Nephron (organoid): ENCODE data around the gene SCGN.

Source experiments
- H3K27ac Mint-ChIP-seq, 3 experiments: 2 replicates each; pipeline ENCODE4 v1.8.0; 2020; ENCODE audit warnings: mixed read lengths in 3 of 3, mild to moderate bottlenecking in 2 of 3, moderate library complexity in 1 of 3
- H3K27me3 Mint-ChIP-seq: 2 replicates; pipeline ENCODE4 v1.8.0; 2021; ENCODE audit warnings: low read depth, mild to moderate bottlenecking, moderate library complexity, mixed read lengths
- H3K36me3 Mint-ChIP-seq: 2 replicates; pipeline ENCODE4 v1.8.0; 2020; ENCODE audit warnings: low read depth, mixed read lengths
- H3K4me1 Mint-ChIP-seq: 2 replicates; pipeline ENCODE4 v1.8.0; 2020; ENCODE audit warnings: mixed read lengths
- H3K4me3 Mint-ChIP-seq, 3 experiments: 2 replicates each; pipeline ENCODE4 v1.8.0; 2020; ENCODE audit warnings: mild to moderate bottlenecking in 3 of 3, mixed read lengths in 3 of 3, moderate library complexity in 2 of 3
- H3K9me3 Mint-ChIP-seq: 2 replicates; pipeline ENCODE4 v1.8.0; 2020; ENCODE audit warnings: mixed read lengths
- TF ChIP-seq, protein P1 (sequence below), 3 experiments: fragments of 200-600 bp; sonication (generic); IDR thresholded peaks; one replicate each; pipeline ENCODE4 v1.5.0; 2021; ENCODE audit warnings: antibody characterized with exemption in 3 of 3; ENCODE audit not compliant: unreplicated experiment in 3 of 3

SCGN gene

DNA sequence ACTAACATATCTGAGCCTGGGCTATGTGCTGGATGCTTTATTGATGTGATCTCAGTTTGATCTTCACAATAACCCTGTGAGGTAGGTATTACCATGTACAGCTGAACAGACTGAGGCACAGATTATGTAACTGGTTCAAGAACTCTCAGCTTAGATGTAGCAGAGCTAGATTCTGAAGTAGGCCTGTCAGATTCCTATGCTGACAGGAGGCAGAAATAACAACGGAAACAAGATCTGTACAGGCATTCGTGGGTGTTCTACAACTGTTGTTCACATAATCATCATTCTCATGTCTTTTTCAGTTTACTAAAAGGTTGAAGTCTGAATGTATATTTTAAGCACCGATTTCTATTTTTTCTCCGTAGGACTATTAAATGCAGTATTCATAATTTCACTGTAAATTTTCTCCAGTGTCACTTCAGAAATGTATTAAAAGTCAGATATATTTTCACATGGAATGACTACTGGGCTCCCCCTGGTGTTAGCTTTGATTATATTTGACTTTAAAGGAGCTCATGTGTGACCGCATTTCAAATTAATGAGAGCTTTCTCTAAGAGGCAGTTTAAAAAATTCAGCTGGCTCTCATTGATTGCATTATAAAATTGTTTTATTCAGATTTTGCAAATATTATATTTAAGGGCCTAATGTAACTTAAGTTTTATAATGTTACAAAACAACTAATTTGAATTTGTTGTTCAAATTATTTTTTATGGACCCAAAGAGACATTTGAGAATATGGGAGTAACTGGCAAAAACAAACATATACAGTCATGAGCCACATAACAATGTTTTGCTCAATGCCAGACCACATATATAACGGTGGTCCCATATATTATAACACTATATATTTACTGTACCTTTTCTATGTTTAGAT is 66.1 kb downstream of the SCGN start:
- H3K36me3 Mint-ChIP-seq, result no peaks in the 10 kb centered on the region

DNA sequence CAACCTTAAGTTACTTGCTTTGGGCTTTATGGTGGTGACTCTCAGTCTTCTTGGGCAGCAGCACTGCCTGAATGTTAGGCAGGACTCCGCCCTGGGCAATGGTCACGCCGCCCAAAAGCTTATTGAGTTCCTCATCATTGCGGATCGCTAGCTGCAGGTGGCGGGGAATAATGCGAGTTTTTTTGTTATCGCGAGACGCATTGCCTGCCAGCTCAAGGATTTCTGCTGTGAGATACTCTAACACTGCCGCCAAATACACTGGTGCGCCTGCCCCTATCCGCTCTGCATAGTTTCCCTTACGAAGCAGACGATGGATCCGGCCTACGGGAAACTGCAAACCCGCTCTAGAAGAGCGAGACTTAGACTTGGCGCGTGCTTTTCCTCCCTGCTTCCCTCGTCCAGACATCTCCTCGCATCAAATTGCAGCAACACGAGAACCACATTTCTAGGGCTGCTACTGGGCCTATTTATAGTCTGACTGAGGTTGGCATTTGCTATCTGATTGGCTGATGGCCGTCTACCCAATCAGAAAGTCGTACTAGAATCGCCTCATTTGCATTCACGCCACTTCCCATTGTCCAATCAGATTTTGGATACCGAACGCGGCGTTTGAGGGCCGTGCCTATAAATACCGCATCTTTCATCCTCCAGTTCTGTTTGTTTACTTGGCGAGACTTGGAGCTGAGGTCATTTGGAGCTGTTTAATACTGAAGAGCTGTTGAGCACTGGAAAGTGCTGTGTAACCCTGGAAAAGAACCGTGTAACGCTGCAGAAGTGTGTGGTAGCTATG is 74.3 kb downstream of the SCGN start:
- H3K4me3 Mint-ChIP-seq, result no peak overlapping the region
- no peaks in the 10 kb centered on the region for H3K9me3 Mint-ChIP-seq
- peaks cover 9% of the 10 kb centered on the region for H3K27me3 Mint-ChIP-seq
- H3K27ac Mint-ChIP-seq, result no peak overlapping the region
- no peaks in the 10 kb centered on the region for H3K4me1 Mint-ChIP-seq
- H3K36me3 Mint-ChIP-seq, result no peaks in the 10 kb centered on the region
- TF ChIP-seq, protein P1, sequence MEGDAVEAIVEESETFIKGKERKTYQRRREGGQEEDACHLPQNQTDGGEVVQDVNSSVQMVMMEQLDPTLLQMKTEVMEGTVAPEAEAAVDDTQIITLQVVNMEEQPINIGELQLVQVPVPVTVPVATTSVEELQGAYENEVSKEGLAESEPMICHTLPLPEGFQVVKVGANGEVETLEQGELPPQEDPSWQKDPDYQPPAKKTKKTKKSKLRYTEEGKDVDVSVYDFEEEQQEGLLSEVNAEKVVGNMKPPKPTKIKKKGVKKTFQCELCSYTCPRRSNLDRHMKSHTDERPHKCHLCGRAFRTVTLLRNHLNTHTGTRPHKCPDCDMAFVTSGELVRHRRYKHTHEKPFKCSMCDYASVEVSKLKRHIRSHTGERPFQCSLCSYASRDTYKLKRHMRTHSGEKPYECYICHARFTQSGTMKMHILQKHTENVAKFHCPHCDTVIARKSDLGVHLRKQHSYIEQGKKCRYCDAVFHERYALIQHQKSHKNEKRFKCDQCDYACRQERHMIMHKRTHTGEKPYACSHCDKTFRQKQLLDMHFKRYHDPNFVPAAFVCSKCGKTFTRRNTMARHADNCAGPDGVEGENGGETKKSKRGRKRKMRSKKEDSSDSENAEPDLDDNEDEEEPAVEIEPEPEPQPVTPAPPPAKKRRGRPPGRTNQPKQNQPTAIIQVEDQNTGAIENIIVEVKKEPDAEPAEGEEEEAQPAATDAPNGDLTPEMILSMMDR (IDR thresholded peaks at IDR 0.05; ENCODE audit: unreplicated experiment in 3 of 3), result no peak

More for the DNA sequence above, 66.1 kb downstream of the SCGN start:
- Mint-ChIP-seq H3K4me1 (peaks cover 21% of the 10 kb centered on the region), H3K9me3 (no peaks in the 10 kb centered on the region), H3K27me3 (peaks cover 15% of the 10 kb centered on the region), H3K4me3 (no peak overlapping the region), H3K27ac (peak overlapping the region in 1 of 3 experiments; percentile 37)
- TF ChIP-seq, protein P1 (IDR thresholded peaks at IDR 0.05; ENCODE audit: unreplicated experiment in 3 of 3), result peak; percentile 62 to 78 (median 66)

DNA sequence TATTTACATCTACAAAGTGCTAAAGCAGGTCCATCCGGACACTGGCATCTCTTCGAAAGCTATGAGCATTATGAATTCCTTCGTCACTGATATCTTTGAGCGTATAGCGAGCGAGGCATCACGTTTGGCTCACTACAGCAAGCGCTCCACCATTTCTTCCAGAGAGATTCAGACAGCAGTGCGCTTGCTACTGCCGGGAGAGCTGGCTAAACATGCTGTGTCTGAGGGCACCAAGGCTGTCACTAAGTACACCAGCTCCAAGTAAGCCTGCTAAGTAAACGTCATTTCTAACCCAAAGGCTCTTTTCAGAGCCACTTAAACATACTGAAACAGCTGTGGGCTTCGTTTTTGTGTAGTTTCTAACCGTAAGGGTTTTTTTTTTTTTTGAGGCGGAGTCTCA is 75.0 kb downstream of the SCGN start:
- no peaks in the 10 kb centered on the region for H3K4me1 Mint-ChIP-seq
- no peak overlapping the region for H3K27ac Mint-ChIP-seq
- no peaks in the 10 kb centered on the region for H3K9me3 Mint-ChIP-seq
- H3K36me3 Mint-ChIP-seq, result no peaks in the 10 kb centered on the region
- no peak overlapping the region for H3K4me3 Mint-ChIP-seq
- TF ChIP-seq, protein P1 (IDR thresholded peaks at IDR 0.05; ENCODE audit: unreplicated experiment in 3 of 3), result no peak
- H3K27me3 Mint-ChIP-seq, result peaks cover 9% of the 10 kb centered on the region

DNA sequence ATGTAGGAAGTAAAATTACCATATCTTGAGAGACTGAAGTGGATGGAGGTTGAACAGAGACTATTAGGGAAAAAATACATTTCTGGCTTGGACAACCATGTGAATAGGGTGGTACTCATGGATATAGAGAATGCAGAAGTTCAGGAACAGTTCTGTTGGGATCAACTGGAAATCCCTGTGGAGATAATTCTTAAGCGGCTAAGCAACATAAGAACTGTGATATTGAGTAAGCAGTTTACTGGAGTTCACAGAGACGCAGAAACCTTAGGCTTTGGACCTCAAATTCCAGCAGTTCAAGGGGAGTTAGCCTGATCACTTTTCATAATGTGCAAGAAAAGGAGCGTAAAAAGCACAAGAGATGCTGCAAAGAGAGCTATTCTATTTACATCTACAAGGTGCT is 78.9 kb downstream of the SCGN start:
- Mint-ChIP-seq H3K36me3 (no peaks in the 10 kb centered on the region), H3K4me3 (no peak overlapping the region), H3K27ac (no peak overlapping the region), H3K9me3 (peaks cover 8% of the 10 kb centered on the region), H3K27me3 (peaks cover 4% of the 10 kb centered on the region), H3K4me1 (no peaks in the 10 kb centered on the region)
- TF ChIP-seq, protein P1 (IDR thresholded peaks at IDR 0.05; ENCODE audit: unreplicated experiment in 3 of 3), result no peak

DNA sequence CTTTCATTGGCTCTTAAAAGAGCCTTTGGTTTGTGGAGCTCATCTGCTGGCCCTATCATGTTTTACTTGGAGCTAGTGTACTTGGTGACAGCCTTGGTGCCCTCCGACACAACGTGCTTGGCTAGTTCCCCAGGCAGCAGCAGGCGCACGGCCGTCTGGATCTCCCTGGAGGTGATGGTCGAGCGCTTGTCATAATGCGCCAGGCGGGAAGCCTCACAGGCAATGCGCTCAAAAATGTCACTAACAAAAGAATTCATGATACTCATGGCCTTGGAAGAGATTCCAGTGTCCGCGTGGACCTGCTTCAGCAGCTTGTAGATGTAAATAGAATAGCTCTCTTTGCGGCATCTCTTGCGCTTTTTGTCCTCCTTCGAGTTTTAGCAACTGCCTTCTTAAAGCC is 79.7 kb downstream of the SCGN start:
- TF ChIP-seq, protein P1 (IDR thresholded peaks at IDR 0.05; ENCODE audit: unreplicated experiment in 3 of 3), result no peak
- H3K27me3 Mint-ChIP-seq, result peaks cover 4% of the 10 kb centered on the region
- peaks cover 14% of the 10 kb centered on the region for H3K9me3 Mint-ChIP-seq
- no peak overlapping the region for H3K4me3 Mint-ChIP-seq
- H3K4me1 Mint-ChIP-seq, result no peaks in the 10 kb centered on the region
- H3K36me3 Mint-ChIP-seq, result no peaks in the 10 kb centered on the region
- no peak overlapping the region for H3K27ac Mint-ChIP-seq
